Ishikawa (cell line): ENCODE data around the gene RAB31.

Experiments used
- CEBPB ChIP-seq: IDR thresholded peaks from 2 replicates; pipeline ENCODE4 v1.6.1; 2012
- CREB1 ChIP-seq: IDR thresholded peaks from 2 replicates; pipeline ENCODE4 v1.6.1; 2012; ENCODE audit warnings: low read depth
- EGR1 ChIP-seq: IDR thresholded peaks from 2 replicates; pipeline ENCODE4 v1.6.1; 2012
- EP300 ChIP-seq: IDR thresholded peaks from 2 replicates; pipeline ENCODE4 v1.6.1; 2012; ENCODE audit warnings: borderline replicate concordance
- FOXM1 ChIP-seq: IDR thresholded peaks from 2 replicates; pipeline ENCODE4 v1.6.1; 2012; ENCODE audit warnings: low read depth, borderline replicate concordance
- MAX ChIP-seq: IDR thresholded peaks from 2 replicates; pipeline ENCODE4 v1.6.1; 2012
- NFIC ChIP-seq: IDR thresholded peaks from 2 replicates; pipeline ENCODE4 v1.6.1; 2012
- RAD21 ChIP-seq: IDR thresholded peaks from 2 replicates; pipeline ENCODE4 v1.6.1; 2012; ENCODE audit warnings: low read depth
- REST ChIP-seq: IDR thresholded peaks from 2 replicates; pipeline ENCODE4 v1.6.1; 2012; ENCODE audit warnings: low read depth, mild to moderate bottlenecking
- TAF1 ChIP-seq: IDR thresholded peaks from 2 replicates; pipeline ENCODE4 v1.6.1; 2012; ENCODE audit warnings: low read depth, mild to moderate bottlenecking
- TCF12 ChIP-seq: IDR thresholded peaks from 2 replicates; pipeline ENCODE4 v1.6.1; 2012; ENCODE audit warnings: low read depth
- TEAD4 ChIP-seq: IDR thresholded peaks from 2 replicates; pipeline ENCODE4 v1.6.1; 2012
- USF1 ChIP-seq: IDR thresholded peaks from 2 replicates; pipeline ENCODE4 v1.6.1; 2012
- YY1 ChIP-seq: IDR thresholded peaks from 2 replicates; pipeline ENCODE4 v1.6.1; 2012; ENCODE audit warnings: low read depth
- ZBTB7A ChIP-seq: IDR thresholded peaks from 2 replicates; pipeline ENCODE4 v1.6.1; 2012; ENCODE audit warnings: low read depth

The RAB31 gene

GRCh38 chr18:9688036-9688741 is 19.9 kb upstream of the RAB31 start:
- TF ChIP-seq TCF12 (no peak), TAF1 (no peak), FOXM1 (no peak), USF1 (no peak), ZBTB7A (no peak), REST (no peak), NFIC (no peak), YY1 (no peak), CREB1 (no peak), TEAD4 (no peak), MAX (no peak), EGR1 (no peak), CEBPB (no peak), RAD21 (no peak), EP300 (no peak)

GRCh38 chr18:9689253-9689652 is 18.8 kb upstream of the RAB31 start:
- TF ChIP-seq EP300 (no peak), CEBPB (no peak), USF1 (no peak), TCF12 (no peak), YY1 (no peak), EGR1 (no peak), TAF1 (no peak), CREB1 (no peak), ZBTB7A (no peak), MAX (no peak), FOXM1 (no peak), NFIC (no peak), RAD21 (no peak), REST (no peak), TEAD4 (no peak)

GRCh38 chr18:9690418-9691188 is 17.5 kb upstream of the RAB31 start:
- TF ChIP-seq REST (no peak), EP300 (no peak), TEAD4 (no peak), RAD21 (no peak), CREB1 (no peak), TAF1 (no peak), ZBTB7A (no peak), FOXM1 (no peak), USF1 (no peak), NFIC (no peak), MAX (no peak), YY1 (no peak), CEBPB (no peak)
